ENCODE measurements around the gene ANK3. TPM values are rescaled to one million over a fixed set of nuclear protein-coding genes. Genes with fewer than 3 reads are reported as not detected.

ANK3 gene
- total and polyA plus RNA-seq, 10 donors = 2.0 to 133 (median 62.9) TPM

GRCh38 chr10:60000747-60001146 is 388.9 kb downstream of the ANK3 start:
- Histone ChIP-seq H3K27ac (no peak overlapping the region), H3K9me3 (peaks cover 0 to 6% (median 0%) of the 10 kb centered on the region in 8 donors), H3K27me3 (replicated peaks in 1 of 7) (no peaks in the 10 kb centered on the region), H3K4me1 (no peaks in the 10 kb centered on the region), H3K4me3 (no peak overlapping the region), H3K36me3 (no peaks in the 10 kb centered on the region)
- DNase-seq = no peak
- 87 to 95% (median 94%) methylated on average over 3 of the region's 3 CpGs for whole genome bisulfite sequencing, 5 donors
- TF ChIP-seq POLR2AphosphoS5 (IDR thresholded peaks at IDR 0.05) = no peak
- TF ChIP-seq, protein P1, sequence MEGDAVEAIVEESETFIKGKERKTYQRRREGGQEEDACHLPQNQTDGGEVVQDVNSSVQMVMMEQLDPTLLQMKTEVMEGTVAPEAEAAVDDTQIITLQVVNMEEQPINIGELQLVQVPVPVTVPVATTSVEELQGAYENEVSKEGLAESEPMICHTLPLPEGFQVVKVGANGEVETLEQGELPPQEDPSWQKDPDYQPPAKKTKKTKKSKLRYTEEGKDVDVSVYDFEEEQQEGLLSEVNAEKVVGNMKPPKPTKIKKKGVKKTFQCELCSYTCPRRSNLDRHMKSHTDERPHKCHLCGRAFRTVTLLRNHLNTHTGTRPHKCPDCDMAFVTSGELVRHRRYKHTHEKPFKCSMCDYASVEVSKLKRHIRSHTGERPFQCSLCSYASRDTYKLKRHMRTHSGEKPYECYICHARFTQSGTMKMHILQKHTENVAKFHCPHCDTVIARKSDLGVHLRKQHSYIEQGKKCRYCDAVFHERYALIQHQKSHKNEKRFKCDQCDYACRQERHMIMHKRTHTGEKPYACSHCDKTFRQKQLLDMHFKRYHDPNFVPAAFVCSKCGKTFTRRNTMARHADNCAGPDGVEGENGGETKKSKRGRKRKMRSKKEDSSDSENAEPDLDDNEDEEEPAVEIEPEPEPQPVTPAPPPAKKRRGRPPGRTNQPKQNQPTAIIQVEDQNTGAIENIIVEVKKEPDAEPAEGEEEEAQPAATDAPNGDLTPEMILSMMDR (IDR thresholded peaks at IDR 0.05 in 8 of 11, conservative IDR thresholded peaks at IDR 0.05 in 3 of 11) = no peak
- no peak for TF ChIP-seq POLR2A (IDR thresholded peaks at IDR 0.05)
- intact Hi-C loops (cut with DNase I; ENCODE audit: low total_unique reads) = no loop called here

GRCh38 chr10:59997827-59998525 is 391.7 kb downstream of the ANK3 start:
- intact Hi-C loops (cut with DNase I; ENCODE audit: low total_unique reads) = no loop called here
- H3K4me1 ChIP-seq = no peaks in the 10 kb centered on the region
- TF ChIP-seq POLR2AphosphoS5 (IDR thresholded peaks at IDR 0.05) (no peak), POLR2A (IDR thresholded peaks at IDR 0.05) (no peak)
- TF ChIP-seq, protein P1 (IDR thresholded peaks at IDR 0.05 in 8 of 11, conservative IDR thresholded peaks at IDR 0.05 in 3 of 11) = no peak
- 55 to 82% (median 72%) methylated on average over 3 of the region's 3 CpGs for WGBS, 5 donors
- H3K27me3 ChIP-seq (replicated peaks in 1 of 7) = peaks cover 0 to 4% (median 0%) of the 10 kb centered on the region in 7 donors
- no peak overlapping the region for H3K27ac ChIP-seq
- no peaks in the 10 kb centered on the region for H3K36me3 ChIP-seq
- DNase-seq = no peak
- no peak overlapping the region for H3K4me3 ChIP-seq
- peaks cover 0 to 6% (median 0%) of the 10 kb centered on the region in 8 donors for H3K9me3 ChIP-seq

DNA sequence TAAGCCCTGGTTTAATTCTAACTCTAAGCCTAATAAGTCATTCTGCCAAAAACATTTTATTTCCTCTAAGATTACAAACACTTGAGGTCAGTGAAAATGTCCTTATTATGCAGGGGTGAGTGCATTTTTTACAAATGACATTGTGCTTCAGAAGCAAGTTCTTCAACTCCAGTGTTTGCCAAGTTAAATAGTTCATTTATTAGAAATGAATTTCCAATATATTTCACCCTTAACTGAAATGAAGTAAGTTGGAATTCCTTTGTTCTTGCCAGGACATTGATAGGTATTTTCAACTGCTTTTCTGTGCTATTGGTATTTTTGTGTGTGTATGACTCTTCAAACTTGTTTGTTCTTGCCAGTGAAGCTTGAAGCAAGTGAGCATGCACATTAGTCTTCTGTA is 393.8 kb downstream of the ANK3 start:
- TF ChIP-seq, protein P1 (IDR thresholded peaks at IDR 0.05 in 8 of 11, conservative IDR thresholded peaks at IDR 0.05 in 3 of 11) = no peak
- TF ChIP-seq POLR2AphosphoS5 (IDR thresholded peaks at IDR 0.05) (no peak), POLR2A (IDR thresholded peaks at IDR 0.05) (no peak)
- no peak overlapping the region for H3K27ac ChIP-seq

GRCh38 chr10:59993931-59994330 is 395.7 kb downstream of the ANK3 start:
- intact Hi-C loops (cut with DNase I; ENCODE audit: low total_unique reads) = no loop called here
- TF ChIP-seq, protein P1 (IDR thresholded peaks at IDR 0.05 in 8 of 11, conservative IDR thresholded peaks at IDR 0.05 in 3 of 11) = no peak
- TF ChIP-seq POLR2A (IDR thresholded peaks at IDR 0.05) = no peak
- no peak for TF ChIP-seq POLR2AphosphoS5 (IDR thresholded peaks at IDR 0.05)
- Histone ChIP-seq H3K36me3 (no peaks in the 10 kb centered on the region), H3K9me3 (peaks cover 0 to 2% (median 0%) of the 10 kb centered on the region in 8 donors), H3K27ac (no peak overlapping the region), H3K4me3 (no peak overlapping the region), H3K27me3 (replicated peaks in 1 of 7) (peaks cover 0 to 4% (median 0%) of the 10 kb centered on the region in 7 donors), H3K4me1 (peaks cover 0 to 13% (median 2%) of the 10 kb centered on the region in 6 donors)
- no peak for DNase-seq
- 88 to 100% (median 95%) methylated on average over 1 of the region's 1 CpG for WGBS, 5 donors

More for the DNA sequence above, 393.8 kb downstream of the ANK3 start:
- no peak for DNase-seq
- Histone ChIP-seq H3K4me1 (peaks cover 0 to 13% (median 2%) of the 10 kb centered on the region in 6 donors), H3K4me3 (no peak overlapping the region), H3K9me3 (peaks cover 0 to 6% (median 0%) of the 10 kb centered on the region in 8 donors), H3K27me3 (replicated peaks in 1 of 7) (peaks cover 0 to 4% (median 0%) of the 10 kb centered on the region in 7 donors), H3K36me3 (no peaks in the 10 kb centered on the region)
- intact Hi-C loops (cut with DNase I; ENCODE audit: low total_unique reads) = no loop called here

All from spleen (tissue), 11 donors.